ENCODE results near the gene NPDC1.

Gene NPDC1

DNA sequence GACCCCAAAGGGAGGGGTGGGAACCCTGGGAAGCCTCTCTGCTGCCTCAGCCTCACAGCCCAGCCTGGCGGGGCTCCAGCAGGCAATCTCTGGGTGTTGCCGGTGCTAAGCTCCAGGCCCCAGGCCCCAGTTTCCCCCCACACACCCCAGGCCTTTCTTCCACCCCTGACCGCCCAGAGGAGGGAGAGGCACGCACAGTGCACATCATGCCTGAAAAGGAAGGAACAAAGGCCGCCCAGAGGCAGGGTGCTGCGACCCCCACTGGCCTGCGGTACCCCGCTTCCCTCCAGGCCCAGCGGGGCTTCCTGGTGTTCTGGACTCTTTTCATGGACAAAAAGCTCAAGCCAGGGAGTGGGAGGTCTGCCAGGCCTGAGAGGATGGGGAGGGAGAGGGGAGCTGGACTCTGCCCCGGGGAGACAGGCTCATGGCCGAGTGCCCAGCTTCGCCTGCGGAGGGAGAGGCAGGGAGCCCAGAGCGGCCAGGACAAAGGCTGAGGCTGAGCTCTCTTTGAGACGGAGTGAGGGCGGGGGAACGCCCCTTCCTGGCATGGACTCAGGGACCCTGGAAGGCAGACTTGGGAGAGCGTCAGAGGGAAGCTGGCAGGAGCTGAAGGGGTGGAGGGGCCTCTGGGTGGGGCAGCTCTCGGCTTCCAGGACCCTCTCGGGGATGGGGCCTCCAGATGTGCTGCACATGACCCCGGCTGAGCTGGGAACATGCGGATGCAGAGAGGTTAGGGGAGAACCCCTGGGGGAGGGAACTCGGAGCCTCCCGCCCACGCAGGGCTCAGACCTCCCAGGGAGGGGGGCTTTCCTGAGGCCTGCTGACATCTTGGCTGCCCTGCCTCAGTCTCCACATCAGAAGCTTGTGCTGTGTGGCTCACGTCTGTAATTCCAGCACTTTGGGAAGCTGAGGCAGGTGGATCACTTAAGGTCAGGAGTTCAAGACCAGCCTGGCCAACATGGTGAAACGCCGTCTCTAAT is 9.7 kb upstream of the NPDC1 start:
- no peak for DNase-seq

DNA sequence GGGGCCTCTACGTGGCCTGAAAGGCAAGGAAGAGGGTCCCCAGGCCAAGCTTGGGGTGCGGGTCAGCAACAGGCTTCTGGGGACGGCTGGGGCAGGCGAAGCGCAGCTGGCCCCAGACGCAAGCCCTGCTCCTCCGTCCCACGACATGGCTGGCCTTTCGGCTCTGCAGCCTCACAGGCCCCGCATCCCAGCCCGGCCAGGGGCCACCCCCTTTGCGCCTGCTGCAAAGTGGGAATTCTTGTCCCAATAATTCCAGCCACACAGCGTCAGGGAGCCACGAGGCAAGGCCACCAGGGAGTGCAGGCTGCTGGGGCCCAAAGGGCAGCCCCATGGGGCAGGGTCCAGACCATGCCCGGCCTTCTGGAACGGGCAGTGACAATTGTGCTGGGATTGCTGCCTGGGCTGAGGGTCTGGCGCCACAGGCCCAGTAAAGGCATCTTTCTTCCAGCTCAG is 9.0 kb upstream of the NPDC1 start:
- DNase-seq = no peak

DNA sequence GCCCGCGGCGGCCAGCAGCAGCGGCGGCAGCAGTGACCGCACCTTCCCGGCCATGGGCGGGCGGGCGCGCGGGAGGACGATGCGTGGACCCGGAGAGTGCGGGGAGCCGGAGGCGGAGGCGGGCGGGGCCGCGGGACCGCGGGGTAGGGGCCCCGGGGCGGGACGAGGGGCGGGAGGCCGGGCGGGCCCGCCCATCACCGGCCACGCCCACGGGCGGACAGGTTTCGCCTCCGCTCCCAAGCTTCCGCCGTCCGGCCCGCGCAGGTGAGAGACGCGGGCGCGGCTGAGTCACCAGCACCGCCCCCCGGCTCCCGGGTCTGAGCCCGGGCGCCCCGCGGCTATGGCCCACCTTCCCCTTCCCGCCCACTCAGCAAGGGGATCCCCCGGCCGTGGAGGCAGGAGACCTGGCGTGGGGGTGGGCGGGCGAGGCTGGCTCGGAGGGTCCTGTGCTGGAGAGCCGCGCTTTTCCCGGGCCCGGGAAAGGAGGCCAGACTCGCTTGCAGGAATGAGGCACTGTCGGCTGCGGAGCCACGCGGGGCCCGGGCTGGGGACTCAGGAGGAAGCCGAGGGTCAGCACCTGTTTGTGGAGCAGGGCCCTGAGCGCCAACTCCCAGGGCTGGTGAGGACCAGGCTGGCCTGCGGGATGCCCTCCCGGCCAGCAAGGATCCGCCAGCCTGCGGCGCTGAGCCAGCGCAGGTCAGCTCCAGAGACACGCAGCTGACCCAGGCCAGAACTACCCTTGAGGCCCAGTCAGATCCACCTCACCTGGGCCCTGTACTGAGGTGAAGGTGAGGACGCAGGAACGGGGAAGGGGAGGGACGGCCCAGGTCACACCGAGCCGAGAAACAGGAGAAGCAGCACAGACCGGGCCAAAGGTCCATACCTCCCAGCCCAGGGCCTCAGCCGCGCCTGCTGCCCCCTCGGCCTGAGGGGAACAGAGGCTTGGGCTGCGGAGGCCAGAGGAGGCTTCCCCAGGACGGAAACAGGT is 8.3 kb upstream of the NPDC1 start, which contains the start of gene ENTPD2:
TSS of gene ENTPD2 (minus strand) at position 118 of the 988 bp plus-strand sequence. CDS start at position 54, 64 bp downstream.
- DNase-seq = peak; percentile 62

GRCh38 chr9:137052998-137053943 is 7.3 kb upstream of the NPDC1 start:
- DNase-seq = no peak

GRCh38 chr9:137052293-137052692 is 6.3 kb upstream of the NPDC1 start:
- DNase-seq = no peak

DNA sequence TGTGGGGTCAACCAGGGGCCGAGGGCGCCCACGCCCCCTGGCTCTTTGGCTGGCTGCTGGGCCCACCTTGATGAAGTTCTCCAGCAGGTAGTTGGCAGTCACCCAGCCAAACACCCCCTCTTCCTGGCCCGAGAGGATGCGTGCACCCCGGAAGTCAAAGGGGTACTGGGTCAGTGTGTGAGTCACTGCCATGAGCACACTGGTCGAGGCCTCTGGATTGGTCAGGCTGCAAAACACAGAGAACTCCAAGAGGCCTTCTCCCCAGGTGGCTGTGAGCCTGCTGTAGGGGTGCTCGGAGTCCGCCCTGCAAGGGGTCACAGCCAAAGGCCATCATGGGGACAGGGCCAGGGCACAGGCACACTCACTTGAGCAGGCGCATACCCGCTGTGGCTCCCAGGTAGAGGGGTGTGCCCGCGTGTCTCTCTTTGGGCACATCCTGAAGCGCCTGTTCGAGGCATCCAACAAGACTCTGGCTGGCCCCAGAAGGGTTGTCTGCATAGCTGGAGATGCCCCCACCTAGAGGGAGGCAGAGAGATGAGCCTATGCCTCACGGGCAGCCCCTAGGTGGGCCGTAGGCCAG is 5.3 kb upstream of the NPDC1 start:
- DNase-seq = no peak

GRCh38 chr9:137050570-137050969 is 4.6 kb upstream of the NPDC1 start:
- no peak for DNase-seq

GRCh38 chr9:137049544-137050449 is 3.8 kb upstream of the NPDC1 start:
- peak; percentile 88 for DNase-seq

GRCh38 chr9:137048655-137049543 is 2.9 kb upstream of the NPDC1 start:
- no peak for DNase-seq

- peak; percentile 37 for DNase-seq
Observed at GRCh38 chr9:137045294-137046087, 486 bp downstream of the NPDC1 start.

DNA sequence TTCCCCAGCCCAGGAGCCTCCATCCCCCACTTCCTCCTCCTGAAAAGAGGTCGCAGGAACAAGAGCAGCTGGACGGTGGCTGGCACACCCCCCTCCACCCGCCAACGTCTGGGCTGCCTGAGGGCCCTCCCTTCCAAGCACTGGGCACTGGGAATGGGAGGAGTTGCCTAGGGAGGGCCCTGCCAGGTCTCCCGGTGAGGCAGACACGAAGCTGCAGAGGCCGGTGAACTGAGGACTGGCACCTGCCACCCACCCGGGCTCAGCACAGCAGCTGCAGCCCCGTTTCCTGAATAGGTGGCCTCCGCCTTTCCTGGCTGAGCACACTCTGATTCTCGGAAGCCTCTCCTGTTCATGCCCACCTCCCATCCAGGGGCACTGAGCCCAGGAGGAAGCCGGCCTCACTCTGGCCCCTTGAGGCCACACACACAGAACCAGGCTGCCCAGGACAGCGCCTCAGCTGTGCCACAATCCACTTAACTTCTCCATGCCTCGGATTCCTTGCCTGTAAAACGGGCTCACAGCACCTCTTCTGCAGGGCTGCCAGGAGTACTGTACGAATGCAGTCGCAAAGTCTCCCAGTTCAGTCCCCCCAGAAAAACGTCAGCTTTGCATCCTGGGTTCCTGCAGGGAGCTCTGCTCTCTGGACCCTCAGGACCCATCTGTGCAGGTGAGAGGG is 1.3 kb downstream of the NPDC1 start:
- no peak for DNase-seq

- no peak for DNase-seq
Observed at GRCh38 chr9:137044037-137044436, 1.9 kb downstream of the NPDC1 start.

- DNase-seq = no peak
Observed at GRCh38 chr9:137042751-137043727, 2.9 kb downstream of the NPDC1 start.

DNA sequence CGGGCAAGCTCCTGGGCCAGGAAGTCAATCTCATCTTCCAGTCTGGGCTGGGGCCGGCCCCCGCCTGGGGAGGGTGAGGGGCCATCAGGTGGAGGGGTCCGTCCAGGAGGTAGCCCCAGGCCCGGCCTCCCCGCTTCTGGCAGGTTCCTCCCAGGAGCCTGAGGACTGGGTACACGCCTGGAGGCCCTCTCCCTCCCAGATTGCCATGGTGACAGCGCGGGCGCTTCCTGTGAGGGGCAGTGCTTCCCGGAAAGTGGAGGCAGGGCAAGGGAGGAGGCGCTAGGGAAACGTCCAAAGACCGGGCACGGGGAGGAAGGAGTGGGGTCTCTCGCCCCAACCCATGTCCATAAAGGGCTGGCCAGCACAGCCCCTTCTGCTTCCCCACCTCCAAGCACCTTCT is 4.9 kb downstream of the NPDC1 start:
- no peak for DNase-seq

GRCh38 chr9:137040568-137040967 is 5.4 kb downstream of the NPDC1 start:
- DNase-seq = no peak

DNA sequence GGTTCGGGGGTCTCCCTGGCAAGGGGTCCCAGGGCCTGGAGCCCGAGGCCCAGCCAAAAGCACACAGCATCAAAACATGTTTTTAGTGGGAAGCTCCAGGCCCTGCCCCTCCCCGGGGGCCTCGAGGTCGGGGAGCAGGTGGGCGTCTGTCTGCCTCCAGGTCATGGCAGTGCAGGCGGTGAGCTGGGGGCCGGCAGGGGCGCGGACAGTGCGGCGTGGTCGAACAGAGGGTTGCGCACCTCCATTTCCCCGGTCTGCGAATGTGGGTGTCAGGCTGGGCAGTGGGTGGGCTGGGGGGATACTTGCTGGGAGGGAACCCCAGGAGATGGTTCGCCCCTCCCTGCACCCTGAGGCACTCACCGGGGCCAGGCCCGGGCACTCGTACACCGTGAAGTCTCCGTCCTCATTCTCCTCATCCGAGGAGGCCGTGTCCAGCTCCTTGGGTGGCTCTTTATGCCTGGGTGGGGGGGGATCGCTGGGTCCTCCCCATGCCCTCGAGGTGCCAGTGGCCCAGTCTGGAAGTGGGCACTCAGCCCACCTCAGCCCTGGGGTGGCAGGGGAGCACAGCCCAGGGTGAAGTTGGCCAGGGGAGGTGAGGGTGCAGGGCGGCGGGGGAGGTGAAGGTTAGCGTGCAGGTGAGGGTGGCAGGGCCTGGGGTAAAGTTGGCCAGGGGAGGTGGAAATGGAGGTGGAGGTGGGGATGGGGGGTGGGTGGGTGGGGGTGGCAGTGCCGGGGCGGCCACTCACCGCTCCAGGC is 6.2 kb downstream of the NPDC1 start:
- DNase-seq = no peak
